Measurements from ENCODE around the gene CHST6.
"Not testable (repeated sequence)": the region's sequence is repeated elsewhere in the genome, so short reads cannot be mapped to it uniquely, and the experiment has no call there.

CHST6 gene

GRCh38 chr16:75495076-75495674 is at the start of gene CHST6:
TSS of gene CHST6 (minus strand) at chr16:75495441. CDS start at chr16:75479828, 15,613 bp downstream.
- DNase-seq (ENCODE audit: extremely low read depth, low read depth): no peak
- peak within 1 kb of the TSS; percentile 46 for H3K4me3 ChIP-seq (replicated peaks; ENCODE audit: low read depth, low read length)
- TF ChIP-seq CTCF (IDR thresholded peaks at IDR 0.05; ENCODE audit: low read depth, low read length, missing control alignments): no peak

DNA sequence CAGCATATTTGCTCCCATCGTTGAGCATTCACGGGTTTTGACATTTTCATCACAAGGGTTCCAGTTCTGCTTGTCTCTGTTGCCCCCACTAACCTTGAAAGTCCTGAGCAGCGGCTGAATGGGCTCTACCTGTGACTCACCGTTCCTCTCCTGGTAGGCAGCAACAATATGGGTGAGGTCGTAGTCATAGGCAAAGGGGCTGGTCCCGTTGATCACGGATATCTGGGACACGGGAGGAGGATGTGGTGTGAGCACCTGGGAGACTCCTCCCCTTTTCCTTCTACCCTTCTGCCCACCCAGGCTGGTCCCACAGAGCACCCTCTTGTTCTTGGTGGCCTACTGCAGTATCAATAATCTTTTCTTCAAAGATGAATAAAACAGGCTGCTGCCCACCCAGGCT is 47.2 kb upstream of the CHST6 start:
- not testable (repeated sequence) for H3K4me3 ChIP-seq (replicated peaks; ENCODE audit: low read depth, low read length); DNase-seq (ENCODE audit: extremely low read depth, low read depth)

DNA sequence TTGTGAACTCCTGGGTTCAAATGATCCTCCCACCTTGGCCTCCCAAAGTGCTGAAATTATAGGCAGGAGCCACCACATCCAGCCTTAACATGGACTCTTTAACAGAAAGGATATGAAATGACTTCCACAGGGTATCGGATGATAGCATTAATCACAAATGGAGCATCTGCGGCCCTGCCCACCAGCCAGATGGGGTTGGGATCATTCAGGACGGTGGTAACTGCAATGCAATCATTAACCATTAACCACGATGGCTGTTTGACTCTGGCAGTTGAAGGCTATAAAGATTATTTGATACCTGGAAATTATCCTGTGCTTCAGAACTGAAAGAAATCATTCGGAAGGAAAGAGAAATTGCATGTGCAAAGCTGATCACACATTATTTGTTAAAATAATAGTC is 46.0 kb upstream of the CHST6 start:
- DNase-seq (ENCODE audit: extremely low read depth, low read depth): no peak
- no peak overlapping the region for H3K4me3 ChIP-seq (replicated peaks; ENCODE audit: low read depth, low read length)
- TF ChIP-seq CTCF (IDR thresholded peaks at IDR 0.05; ENCODE audit: low read depth, low read length, missing control alignments): no peak

GRCh38 chr16:75538882-75539565 is 43.8 kb upstream of the CHST6 start:
- not testable (repeated sequence) for DNase-seq (ENCODE audit: extremely low read depth, low read depth); H3K4me3 ChIP-seq (replicated peaks; ENCODE audit: low read depth, low read length)

DNA sequence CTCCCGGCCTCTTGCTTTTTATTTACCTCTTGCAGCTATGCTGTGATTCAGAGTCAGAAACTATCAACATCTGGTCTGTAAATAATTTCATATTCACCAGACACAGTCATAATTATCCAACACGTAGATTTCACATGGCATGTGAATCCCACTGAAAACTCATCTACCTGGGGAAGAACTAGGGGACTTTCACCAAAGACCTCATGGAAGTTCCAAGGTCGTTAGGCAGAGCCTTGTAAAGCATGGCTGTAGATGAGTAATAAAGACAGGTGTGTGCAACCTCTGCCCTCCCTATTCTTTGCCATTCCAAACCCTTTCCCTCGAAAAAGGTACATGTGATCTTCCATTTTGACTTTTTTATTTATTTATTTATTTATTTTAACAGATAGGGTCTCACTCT is 42.5 kb upstream of the CHST6 start:
- H3K4me3 ChIP-seq (replicated peaks; ENCODE audit: low read depth, low read length): no peak overlapping the region
- DNase-seq (ENCODE audit: extremely low read depth, low read depth): no peak
- TF ChIP-seq CTCF (IDR thresholded peaks at IDR 0.05; ENCODE audit: low read depth, low read length, missing control alignments): no peak

- no peak for TF ChIP-seq CTCF (IDR thresholded peaks at IDR 0.05; ENCODE audit: low read depth, low read length, missing control alignments)
- no peak within 1 kb of the TSS for H3K4me3 ChIP-seq (replicated peaks; ENCODE audit: low read depth, low read length)
- DNase-seq (ENCODE audit: extremely low read depth, low read depth): no peak
Measured at GRCh38 chr16:75535901-75536300, 40.7 kb upstream of the CHST6 start, which contains the start of gene CHST5. TSS of gene CHST5 (minus strand) at chr16:75536108. CDS start at chr16:75530384, 5,724 bp downstream.

- no peak overlapping the region for H3K4me3 ChIP-seq (replicated peaks; ENCODE audit: low read depth, low read length)
- no peak for DNase-seq (ENCODE audit: extremely low read depth, low read depth)
- TF ChIP-seq CTCF (IDR thresholded peaks at IDR 0.05; ENCODE audit: low read depth, low read length, missing control alignments): no peak
Measured at GRCh38 chr16:75535211-75535843, 40.1 kb upstream of the CHST6 start.
